ENCODE measurements around the gene FBXL13. TPM values are rescaled to one million over a fixed set of nuclear protein-coding genes. Genes with fewer than 3 reads are reported as not detected.
"Not testable (repeated sequence)": the region's sequence is repeated elsewhere in the genome, so short reads cannot be mapped to it uniquely, and the experiment has no call there.

The FBXL13 gene
- total RNA-seq, 1 donor from 2014 or later, result 0.45 TPM

- Mint-ChIP-seq H3K36me3 (ENCODE audit: low read depth) (peaks cover 2% of the 10 kb centered on the region), H3K4me1 (ENCODE audit: low read depth) (no peaks in the 10 kb centered on the region), H3K27ac (ENCODE audit: unreplicated experiment) (no peak overlapping the region), H3K9me3 (ENCODE audit: low read depth) (no peaks in the 10 kb centered on the region), H3K27me3 (ENCODE audit: low read depth) (no peaks in the 10 kb centered on the region), H3K4me3 (ENCODE audit: unreplicated experiment) (no peak overlapping the region)
- no peak for TF ChIP-seq CTCF (IDR thresholded peaks at IDR 0.05)
- DNase-seq (ENCODE audit: low spot score), result no peak
Observed at GRCh38 chr7:103058122-103058521, 16.5 kb downstream of the FBXL13 start.

GRCh38 chr7:103056006-103056405 is 18.6 kb downstream of the FBXL13 start:
- H3K4me1 Mint-ChIP-seq (ENCODE audit: low read depth); H3K4me3 Mint-ChIP-seq (ENCODE audit: unreplicated experiment); H3K36me3 Mint-ChIP-seq (ENCODE audit: low read depth); H3K27ac Mint-ChIP-seq (ENCODE audit: unreplicated experiment); DNase-seq (ENCODE audit: low spot score); H3K9me3 Mint-ChIP-seq (ENCODE audit: low read depth); H3K27me3 Mint-ChIP-seq (ENCODE audit: low read depth): not testable (repeated sequence)

GRCh38 chr7:103051519-103051918 is 23.1 kb downstream of the FBXL13 start:
- TF ChIP-seq CTCF (IDR thresholded peaks at IDR 0.05), result peak; percentile 26
- no peak for DNase-seq (ENCODE audit: low spot score)
- Mint-ChIP-seq H3K27ac (ENCODE audit: unreplicated experiment) (no peak overlapping the region), H3K9me3 (ENCODE audit: low read depth) (peaks cover 16% of the 10 kb centered on the region), H3K4me3 (ENCODE audit: unreplicated experiment) (no peak overlapping the region), H3K36me3 (ENCODE audit: low read depth) (peaks cover 5% of the 10 kb centered on the region), H3K27me3 (ENCODE audit: low read depth) (no peaks in the 10 kb centered on the region), H3K4me1 (ENCODE audit: low read depth) (no peaks in the 10 kb centered on the region)

GRCh38 chr7:103048833-103049232 is 25.8 kb downstream of the FBXL13 start:
- H3K27me3 Mint-ChIP-seq (ENCODE audit: low read depth), result no peaks in the 10 kb centered on the region
- no peaks in the 10 kb centered on the region for H3K4me1 Mint-ChIP-seq (ENCODE audit: low read depth)
- no peak for DNase-seq (ENCODE audit: low spot score)

GRCh38 chr7:103041815-103042214 is 32.8 kb downstream of the FBXL13 start:
- not testable (repeated sequence) for H3K27ac Mint-ChIP-seq (ENCODE audit: unreplicated experiment); H3K27me3 Mint-ChIP-seq (ENCODE audit: low read depth); H3K4me3 Mint-ChIP-seq (ENCODE audit: unreplicated experiment); H3K4me1 Mint-ChIP-seq (ENCODE audit: low read depth); DNase-seq (ENCODE audit: low spot score)
- Mint-ChIP-seq H3K36me3 (ENCODE audit: low read depth) (peaks cover 13% of the 10 kb centered on the region), H3K9me3 (ENCODE audit: low read depth) (peaks cover 41% of the 10 kb centered on the region)

More at GRCh38 chr7:103048833-103049232, 25.8 kb downstream of the FBXL13 start:
- peaks cover 20% of the 10 kb centered on the region for H3K9me3 Mint-ChIP-seq (ENCODE audit: low read depth)
- no peak overlapping the region for H3K4me3 Mint-ChIP-seq (ENCODE audit: unreplicated experiment)
- H3K27ac Mint-ChIP-seq (ENCODE audit: unreplicated experiment), result no peak overlapping the region
- peaks cover 3% of the 10 kb centered on the region for H3K36me3 Mint-ChIP-seq (ENCODE audit: low read depth)
- no peak for TF ChIP-seq CTCF (IDR thresholded peaks at IDR 0.05)

GRCh38 chr7:103037823-103038739 is 36.5 kb downstream of the FBXL13 start:
- Mint-ChIP-seq H3K9me3 (ENCODE audit: low read depth) (peaks cover 30% of the 10 kb centered on the region), H3K36me3 (ENCODE audit: low read depth) (peaks cover 12% of the 10 kb centered on the region)
- H3K4me1 Mint-ChIP-seq (ENCODE audit: low read depth); H3K27ac Mint-ChIP-seq (ENCODE audit: unreplicated experiment); H3K4me3 Mint-ChIP-seq (ENCODE audit: unreplicated experiment); H3K27me3 Mint-ChIP-seq (ENCODE audit: low read depth); DNase-seq (ENCODE audit: low spot score): not testable (repeated sequence)

GRCh38 chr7:103037476-103037822 is 37.1 kb downstream of the FBXL13 start:
- DNase-seq (ENCODE audit: low spot score), result no peak
- Mint-ChIP-seq H3K4me1 (ENCODE audit: low read depth) (peaks cover 7% of the 10 kb centered on the region), H3K27ac (ENCODE audit: unreplicated experiment) (no peak overlapping the region), H3K27me3 (ENCODE audit: low read depth) (no peaks in the 10 kb centered on the region), H3K4me3 (ENCODE audit: unreplicated experiment) (no peak overlapping the region), H3K36me3 (ENCODE audit: low read depth) (peaks cover 6% of the 10 kb centered on the region), H3K9me3 (ENCODE audit: low read depth) (peaks cover 24% of the 10 kb centered on the region)
- TF ChIP-seq CTCF (IDR thresholded peaks at IDR 0.05), result no peak

GRCh38 chr7:103034318-103034717 is 40.3 kb downstream of the FBXL13 start:
- not testable (repeated sequence) for H3K4me1 Mint-ChIP-seq (ENCODE audit: low read depth); DNase-seq (ENCODE audit: low spot score); H3K9me3 Mint-ChIP-seq (ENCODE audit: low read depth); H3K27ac Mint-ChIP-seq (ENCODE audit: unreplicated experiment); H3K4me3 Mint-ChIP-seq (ENCODE audit: unreplicated experiment); H3K36me3 Mint-ChIP-seq (ENCODE audit: low read depth); H3K27me3 Mint-ChIP-seq (ENCODE audit: low read depth)

Data from chondrocyte (in vitro differentiated cells).